HG03378 (cell line): ENCODE data around the gene GGT7.
"Not testable (repeated sequence)": the region's sequence is repeated elsewhere in the genome, so short reads cannot be mapped to it uniquely, and the experiment has no call there.

ENCODE experiments used
- ATAC-seq: cut with Tn5 transposase; IDR thresholded peaks from one replicate; pipeline ENCODE4 v1.9.1; 2021; ENCODE audit warnings: mild to moderate bottlenecking, moderate library complexity; ENCODE audit not compliant: unreplicated experiment

Gene GGT7

DNA sequence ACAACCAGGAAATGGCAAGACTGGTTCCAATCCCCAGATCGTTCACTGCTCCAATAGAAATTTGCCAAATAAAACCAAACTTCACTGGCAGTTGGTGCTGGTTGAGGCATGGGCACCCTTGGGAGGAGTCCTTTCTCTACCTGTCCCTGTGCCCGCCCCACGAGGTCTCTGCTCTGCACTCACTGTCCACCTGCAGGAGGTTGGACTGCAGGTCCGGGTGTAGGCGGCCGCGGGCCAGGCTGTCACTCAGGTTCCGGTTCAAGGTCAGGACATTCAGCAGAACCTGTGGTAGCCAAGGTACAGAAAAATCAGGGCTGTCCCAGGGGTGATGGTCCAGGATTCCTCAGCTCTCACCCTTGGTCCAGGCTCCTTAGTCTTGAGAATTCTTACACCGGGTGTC, 22.9 kb downstream of the GGT7 start:
- ATAC-seq: no peak

DNA sequence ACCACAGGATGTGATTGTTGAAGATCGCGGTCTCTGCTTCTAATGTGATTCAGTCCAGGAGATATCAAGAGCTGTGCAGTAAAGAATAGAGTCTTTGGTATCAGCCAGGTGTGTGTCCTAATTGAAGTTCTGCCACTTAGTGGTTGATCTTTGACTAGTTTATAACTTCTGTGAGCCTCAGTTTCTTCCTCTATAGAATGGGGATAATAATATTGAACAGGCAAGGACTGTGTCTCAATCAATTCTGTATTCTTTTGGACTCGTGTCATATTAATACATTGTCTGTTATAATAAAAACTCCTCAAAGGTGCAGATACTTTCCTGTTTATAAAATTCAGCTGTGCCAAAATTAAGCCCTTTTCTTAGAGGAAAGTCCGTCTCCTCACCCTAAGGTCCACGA, 24.1 kb downstream of the GGT7 start:
- no peak for ATAC-seq

DNA sequence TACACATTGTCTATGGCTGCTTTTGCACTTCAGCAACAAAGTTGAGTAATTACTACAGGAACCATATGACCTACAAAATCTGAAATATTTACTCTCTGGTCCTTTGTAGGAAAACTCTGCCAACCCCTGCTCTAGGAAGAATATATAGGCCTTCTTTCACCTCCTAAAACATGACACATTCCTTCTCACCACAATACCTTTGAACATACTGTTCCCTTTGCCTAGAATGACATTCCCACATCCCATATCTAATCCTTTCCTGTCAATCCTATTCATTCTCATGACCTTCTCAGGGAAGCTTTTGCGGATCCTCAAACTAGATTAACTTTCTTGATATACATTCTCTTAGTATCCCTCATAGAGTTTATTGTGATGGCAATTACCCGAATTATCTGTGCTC, 29.2 kb downstream of the GGT7 start:
- ATAC-seq: no peak

DNA sequence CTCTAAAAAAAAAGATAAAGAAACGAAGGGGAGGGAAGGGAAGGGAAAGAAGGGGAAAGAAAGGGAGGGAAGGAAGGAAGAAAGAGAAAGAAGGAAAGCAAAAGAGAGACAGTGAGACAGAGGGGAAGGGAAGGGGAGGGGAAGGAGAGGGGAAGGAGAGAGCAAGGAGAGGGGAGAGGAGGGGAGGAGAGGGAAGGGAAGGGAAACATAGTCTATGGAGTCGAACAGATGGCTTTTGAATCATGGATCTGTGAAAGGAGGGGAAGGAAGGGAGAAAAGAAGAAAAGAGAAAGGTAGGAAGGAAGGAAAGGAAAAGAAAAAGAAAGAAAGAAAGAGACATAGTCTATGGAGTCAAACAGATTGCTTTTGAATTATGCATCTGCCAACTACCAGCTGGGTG, 30.5 kb downstream of the GGT7 start:
- ATAC-seq: no peak

DNA sequence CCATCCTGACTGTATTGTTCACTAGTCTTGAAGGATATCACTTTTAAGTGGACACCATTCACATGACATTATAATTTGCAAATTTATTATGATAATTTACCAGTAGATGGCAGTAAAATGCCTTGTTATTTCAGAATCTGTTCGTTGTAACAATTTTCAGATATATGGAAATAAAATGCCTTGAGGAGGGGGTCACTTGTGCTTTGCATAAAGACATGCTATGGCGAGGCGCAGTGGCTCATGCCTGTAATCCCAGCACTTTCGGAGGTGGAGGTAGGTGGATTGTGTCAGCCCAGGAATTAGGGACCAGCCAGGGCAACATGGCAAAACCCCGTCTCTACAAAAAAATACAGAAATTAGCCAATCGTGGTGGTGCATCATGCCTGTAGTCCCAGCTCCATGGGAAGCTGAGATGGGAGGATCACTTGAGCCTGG, 38.2 kb downstream of the GGT7 start:
- no peak for ATAC-seq

DNA sequence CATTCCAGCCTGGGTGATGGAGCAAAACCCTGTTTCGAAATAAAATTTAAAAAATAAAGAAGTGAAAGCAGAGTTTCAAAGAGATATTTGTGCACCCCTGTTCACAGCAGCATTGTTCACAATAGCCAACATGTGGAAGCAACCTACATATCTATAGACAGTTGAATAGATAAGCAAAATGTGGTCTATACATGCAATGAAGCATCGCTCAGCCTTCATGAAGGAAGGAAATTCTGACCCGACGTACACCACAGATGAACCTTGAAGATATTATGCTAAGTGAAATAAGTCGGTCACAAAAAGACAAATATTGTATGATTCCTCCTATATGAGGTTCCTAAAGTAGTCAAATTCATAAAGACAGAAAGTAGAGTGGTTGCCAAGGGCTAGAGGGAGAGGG, 40.7 kb downstream of the GGT7 start:
- no peak for ATAC-seq

DNA sequence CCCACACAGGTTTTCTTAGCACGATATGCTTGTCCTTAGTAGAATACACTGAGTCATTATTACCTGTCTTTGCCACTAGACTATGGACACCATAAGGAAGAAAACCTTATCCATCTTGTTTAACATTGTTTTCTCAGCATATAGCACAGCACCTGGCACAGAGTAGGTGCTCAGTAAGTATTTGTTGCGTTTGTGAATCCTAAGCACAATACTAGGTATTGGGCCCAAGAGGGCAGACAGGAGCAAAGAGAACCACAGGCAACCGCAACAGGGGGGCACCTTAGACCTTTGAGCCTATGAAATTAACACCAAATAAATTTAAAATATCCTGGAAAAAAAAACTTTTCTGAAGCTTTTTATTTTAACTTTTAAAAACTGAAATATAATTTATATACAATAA, 43.5 kb downstream of the GGT7 start:
- no peak for ATAC-seq

DNA sequence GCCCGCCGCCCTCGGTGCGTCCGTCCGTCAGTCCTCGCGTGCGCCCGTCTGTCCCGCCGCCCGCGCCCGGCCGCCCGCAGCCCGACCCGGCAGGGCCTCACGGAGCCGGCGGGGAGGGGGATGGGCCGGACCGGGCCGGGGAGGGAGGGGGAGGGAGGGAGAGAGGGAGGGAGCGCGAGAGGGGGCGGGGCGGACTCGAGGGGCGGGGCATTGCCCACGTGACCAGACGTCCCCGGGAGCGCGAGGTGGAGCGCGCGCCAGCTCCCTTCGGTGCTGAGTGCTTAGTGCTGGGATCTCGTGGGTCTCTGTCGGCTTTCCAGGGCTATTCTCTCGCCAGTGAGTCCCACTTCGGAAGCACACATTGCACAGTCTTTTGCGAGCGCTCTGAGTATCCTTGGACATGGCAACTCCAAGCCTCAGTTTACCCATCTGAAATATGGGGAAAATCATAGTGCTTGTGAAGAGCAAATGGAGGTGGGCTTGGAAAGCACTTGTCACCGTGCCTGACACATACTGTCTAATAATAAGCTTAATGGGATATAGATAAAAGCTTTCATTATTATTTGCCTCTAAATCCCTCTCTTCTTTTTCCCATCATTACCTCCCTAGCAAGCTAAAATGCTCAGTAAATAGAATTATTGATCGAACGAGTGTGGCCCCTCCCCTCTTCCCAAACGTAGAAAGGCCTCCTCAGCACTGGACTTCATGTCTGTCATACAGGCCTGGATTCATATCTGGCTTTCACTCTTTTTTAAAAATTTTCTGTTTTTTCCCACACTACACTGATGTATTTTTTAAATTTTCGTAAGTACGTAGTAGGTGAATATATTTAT, 46.9 kb downstream of the GGT7 start, which contains the start of gene NCOA6:
TSS of gene NCOA6 (minus strand) at position 122 of the 833 bp plus-strand sequence. CDS start 43,296 bp downstream, outside the sequence.
- ATAC-seq: peak; percentile 23

DNA sequence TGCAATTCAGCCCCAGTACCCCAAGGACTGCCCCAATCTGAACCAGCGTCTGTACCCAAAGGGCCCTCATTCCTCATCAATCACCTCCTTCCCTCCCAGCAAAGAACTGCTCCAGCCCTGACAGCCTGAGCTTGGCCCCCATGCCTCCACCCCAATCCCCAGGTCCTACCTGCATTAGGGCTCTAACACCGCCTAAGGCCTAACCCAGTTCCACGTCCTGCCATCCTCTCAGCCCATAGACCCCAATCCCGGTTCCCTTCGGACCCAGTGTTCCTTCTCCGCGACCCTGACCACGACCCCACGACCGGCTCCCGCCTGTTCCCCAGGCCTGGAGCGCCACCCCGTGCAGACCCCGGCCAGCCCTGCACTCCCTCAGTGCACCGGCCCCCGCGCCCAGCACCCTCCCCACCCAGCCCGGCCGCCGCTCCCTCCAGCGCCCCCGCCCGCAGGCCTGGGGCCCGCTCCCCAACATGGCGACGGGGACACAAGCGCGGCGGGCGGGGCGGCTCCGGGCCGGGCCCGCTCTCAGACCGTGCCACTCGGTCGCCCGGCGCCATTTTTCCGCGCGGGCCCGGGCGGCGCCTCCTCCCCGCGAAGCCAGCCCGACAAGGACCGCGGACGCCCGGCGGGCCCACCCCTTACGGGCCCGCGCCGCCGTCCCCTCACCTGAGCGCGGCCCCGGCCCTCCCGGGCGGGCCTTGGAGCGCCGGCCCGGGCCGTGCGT, 47.7 kb downstream of the GGT7 start:
- ATAC-seq: peak; percentile 37

DNA sequence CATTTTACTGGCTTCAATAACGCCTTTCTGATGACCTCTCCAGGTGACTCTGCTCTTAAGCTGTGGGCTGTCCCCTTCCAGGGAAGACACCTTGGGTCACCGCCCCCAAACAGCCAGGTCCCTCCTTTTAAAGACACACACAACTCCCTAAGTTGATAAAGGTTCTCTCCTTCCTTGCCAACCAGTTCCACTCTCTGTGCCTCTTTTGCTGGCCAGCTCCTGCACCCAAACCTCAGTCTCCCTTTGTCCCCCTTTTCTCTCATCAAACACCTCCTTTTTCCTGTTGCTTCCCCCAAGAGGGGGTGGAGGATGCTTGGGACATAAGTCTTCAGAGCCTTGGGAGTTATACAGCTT, 48.2 kb downstream of the GGT7 start:
- ATAC-seq: peak; percentile 54

DNA sequence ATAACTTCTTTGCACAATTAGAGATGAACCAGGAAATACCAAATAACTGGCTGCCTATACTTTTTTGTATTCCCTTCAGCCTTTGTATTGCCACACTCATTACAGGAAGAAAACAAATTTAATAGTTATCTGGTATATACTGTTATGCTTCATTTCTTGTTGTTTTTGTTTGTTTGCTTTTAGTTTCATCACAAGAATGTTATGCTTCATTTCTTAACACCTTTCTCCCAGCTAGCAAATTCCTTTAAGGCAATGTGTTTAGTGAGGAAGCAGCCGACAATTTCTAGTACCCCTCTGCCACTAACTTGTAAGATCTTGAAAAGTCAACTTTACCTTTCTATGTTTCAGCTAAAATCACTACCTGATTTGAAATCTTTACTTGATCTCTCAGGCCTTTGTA, 48.6 kb downstream of the GGT7 start:
- ATAC-seq: no peak

DNA sequence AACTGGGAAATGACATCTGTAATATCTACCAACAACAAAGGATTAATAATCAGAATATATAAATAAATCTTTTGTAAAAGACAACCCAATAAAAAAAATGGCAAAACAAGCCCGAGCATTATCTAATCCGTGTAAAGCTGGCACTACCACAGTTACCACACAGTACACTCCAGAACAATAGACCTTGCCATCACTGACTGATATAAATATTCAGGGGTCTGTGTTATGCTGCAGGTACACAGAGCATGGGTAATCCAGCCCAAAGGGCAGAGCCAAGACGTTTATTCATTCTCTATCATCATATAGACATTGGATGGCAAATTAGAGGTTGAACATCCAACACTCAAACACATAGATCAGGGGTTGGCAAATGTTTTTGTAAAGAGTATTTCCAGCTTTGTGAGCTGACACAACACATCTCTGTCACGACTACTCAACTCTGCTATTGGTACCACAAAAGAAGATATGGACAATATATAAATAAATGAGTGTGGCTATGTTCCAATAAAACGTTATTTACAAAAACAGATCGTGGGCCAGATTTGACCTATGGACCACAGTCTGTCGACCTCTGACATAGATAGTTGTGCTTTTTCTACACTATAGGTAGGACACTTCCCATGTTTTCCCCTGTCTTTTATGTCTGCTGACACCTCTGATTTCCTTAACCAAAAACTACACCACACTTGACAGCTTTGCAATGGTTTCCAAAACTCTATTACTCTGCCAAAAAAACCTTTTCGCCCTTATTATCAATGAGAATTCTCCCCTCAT, 51.7 kb downstream of the GGT7 start:
- ATAC-seq: no peak

DNA sequence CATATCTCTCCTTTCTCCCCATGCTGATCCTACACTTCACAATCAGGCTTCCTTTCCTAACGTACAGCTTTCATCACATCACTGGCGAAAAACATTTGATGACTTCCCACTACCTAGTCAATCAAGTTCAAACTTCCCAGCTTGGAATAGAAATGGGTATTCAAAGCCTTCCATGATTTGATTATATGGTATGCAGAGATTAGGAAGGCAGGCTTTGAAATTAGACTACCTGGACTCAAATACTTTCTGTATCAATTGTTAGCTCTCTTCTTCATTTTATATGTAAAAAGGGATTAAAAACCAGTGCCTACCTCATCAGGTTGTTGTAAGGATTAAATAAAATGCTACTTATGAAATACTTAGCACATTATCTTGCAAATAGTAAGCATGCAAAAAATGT, 54.9 kb downstream of the GGT7 start:
- ATAC-seq: no peak

DNA sequence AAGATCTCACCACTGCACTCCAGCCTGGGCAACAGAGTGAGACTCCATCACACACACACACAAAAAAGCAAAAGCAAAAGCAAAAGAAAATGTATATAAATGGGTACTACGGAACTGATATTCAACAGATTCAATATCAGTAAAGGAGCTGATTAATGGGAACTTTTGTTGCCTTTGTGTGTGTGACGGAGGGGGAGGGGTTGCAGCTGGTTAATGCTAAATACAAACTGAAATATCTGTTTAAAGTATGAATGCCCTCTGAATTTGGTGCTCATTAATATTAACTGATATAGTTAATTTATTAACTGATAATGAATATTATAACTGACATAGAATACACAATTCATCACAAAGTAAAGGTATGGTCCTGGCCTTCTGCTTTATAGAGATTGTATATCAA, 55.6 kb downstream of the GGT7 start:
- ATAC-seq: no peak

DNA sequence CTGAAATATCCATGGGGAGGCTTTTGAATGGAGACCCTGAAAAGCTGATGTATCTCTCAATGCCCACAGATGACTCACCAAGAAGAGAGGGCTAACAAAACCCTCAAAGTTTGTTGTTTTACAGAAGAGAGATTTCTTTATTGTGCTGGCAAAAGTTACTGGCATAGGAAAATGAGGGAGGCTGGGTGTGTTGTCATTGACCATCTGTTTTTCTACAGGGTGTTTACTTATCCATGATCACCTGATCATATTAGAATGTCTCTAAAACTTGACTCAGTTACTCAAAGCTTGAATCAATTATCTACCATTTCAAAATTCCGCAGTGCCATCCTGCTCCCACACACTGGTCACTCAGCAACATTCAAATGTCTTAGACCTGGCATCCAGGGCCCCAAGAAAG, 57.0 kb downstream of the GGT7 start:
- ATAC-seq: no peak

DNA sequence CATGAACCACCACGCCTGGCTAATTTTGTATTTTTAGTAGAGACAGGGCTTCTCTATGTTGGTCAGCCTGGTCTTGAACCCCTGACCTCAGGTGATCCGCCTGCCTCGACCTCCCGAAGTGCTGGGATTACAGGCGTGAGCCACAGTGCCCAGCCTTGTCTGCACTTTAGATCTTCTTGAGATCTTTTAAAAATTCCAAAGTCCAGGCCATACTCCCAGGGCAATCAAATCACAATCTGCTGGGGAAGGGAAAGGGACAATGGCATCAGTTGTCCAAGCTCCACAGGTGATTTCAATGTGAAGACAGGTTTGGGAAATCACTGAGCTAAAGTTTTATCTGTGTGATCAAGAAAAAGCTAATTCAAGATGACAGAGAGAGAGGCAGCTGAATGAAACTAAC, 64.1 kb downstream of the GGT7 start:
- ATAC-seq: no peak

DNA sequence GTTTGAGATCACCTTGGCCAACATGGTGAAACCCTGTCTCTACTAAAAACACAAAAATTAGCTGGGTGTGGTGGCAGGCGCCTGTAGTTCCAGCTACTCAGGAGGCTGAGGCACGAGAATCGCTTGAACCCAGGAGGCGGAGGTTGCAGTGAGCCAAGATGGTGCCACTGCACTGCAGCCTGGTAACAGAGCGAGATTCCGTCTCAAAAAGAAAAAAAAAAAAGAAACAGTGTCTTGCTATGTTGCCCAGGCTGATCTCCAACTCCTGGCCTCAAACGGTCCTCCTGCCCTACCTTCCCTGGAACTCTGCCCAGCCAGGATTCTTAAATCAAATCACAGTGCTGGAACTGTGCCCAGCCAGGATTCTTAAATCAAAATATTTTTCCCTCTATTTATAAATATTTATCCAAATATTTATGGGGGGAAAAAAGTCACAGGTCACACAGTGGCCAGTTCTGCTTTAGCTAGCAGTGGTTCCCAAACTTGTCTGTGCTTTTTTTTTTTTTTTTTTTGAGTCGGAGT, 64.7 kb downstream of the GGT7 start:
- not testable (repeated sequence) for ATAC-seq

DNA sequence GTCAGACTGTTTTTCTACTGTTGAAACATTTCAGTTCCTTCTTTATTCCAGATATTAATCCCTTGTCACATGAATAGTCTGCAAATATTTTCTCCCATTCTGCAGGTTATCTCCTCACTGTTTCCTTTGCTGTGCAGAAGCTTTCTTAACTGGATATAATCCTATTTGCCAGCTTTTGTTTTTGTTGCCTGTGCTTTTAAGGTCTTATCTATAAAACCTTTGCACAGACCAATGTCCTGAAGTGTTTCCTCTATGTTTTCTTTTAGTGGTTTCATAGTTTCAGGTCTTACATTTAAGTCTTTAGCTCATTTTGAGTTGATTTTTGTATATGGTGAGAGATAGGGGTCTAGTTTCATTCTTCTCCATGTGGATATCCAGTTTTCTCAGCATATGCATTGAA, 66.4 kb downstream of the GGT7 start:
- no peak for ATAC-seq

DNA sequence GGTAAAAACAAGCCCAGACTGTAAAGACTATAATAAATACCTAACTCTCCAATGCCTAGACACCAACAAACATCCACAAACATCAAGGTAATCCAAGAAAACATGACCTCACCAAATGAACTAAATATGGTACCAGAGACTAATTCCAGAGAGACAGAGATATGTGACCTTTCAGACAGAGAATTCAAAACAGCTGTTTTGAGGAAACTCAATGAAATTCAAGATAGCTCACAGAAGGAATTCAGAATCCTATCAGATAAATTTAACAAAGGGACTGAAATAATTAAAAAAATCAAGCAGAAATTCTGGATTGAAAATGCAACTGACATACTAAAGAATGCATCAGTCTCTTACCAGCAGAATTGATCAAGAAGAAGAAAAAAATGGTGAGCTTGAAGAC, 73.8 kb downstream of the GGT7 start:
- no peak for ATAC-seq

DNA sequence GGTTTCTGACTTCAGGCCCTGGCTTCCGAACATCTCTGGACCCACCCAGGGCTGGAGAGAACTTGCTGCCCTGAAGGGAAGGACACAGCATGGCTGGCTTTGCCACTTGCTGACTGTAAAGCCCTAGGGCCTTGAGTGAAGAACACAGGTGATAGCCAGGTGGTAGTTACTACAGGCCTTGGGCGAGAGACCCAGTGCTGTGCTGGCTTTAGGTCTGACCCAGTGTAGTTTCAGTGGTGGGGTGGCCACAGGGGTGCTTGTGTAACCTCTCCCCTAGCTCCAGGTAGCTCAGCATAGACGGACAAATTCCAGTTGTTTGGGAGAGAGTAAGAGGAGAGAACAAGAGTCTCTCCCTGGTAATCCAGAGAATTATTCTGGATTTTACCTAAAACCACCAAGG, 74.3 kb downstream of the GGT7 start:
- no peak for ATAC-seq
